Small intestine (tissue), 7 donors: ENCODE results near the gene HPS5. TPM values are rescaled to one million over a fixed set of nuclear protein-coding genes. Genes with fewer than 3 reads are reported as not detected.
"Not testable (repeated sequence)": the region's sequence is repeated elsewhere in the genome, so short reads cannot be mapped to it uniquely, and the experiment has no call there.

Source experiments
- DNase-seq, 2 donors: peaks; one replicate each; pipeline versions ENCODE4 v3.0.0 to v3.0.0-alpha.2; 2013
- FAIRE-seq: peaks from 2 replicates; lab custom pipeline; 2012; peaks lifted over from hg19 to GRCh38; lab: Jason Lieb, UNC
- H3K27ac ChIP-seq, 3 donors: one replicate each; pipeline ENCODE4 v1.5.1; 2013; ENCODE audit warnings: low read length in 2 of 3, mild to moderate bottlenecking in 2 of 3, control low read depth in 1 of 3, inconsistent platforms in 1 of 3, low read depth in 1 of 3, moderate library complexity in 1 of 3
- H3K27me3 ChIP-seq, 3 donors: one replicate each; pipeline ENCODE4 v1.6.1; 2013; ENCODE audit warnings: low read length in 3 of 3, inconsistent platforms in 1 of 3; ENCODE audit not compliant: control insufficient read depth in 3 of 3, insufficient read depth in 3 of 3
- H3K36me3 ChIP-seq, 3 donors: one replicate each; pipeline ENCODE4 v1.6.1; 2013; ENCODE audit warnings: low read length in 3 of 3, inconsistent platforms in 1 of 3, low read depth in 1 of 3, mild to moderate bottlenecking in 1 of 3, moderate library complexity in 1 of 3; ENCODE audit not compliant: control insufficient read depth in 3 of 3, insufficient read depth in 2 of 3
- H3K4me1 ChIP-seq, 3 donors: one replicate each; pipeline ENCODE4 v1.6.1; 2013; ENCODE audit warnings: low read length in 2 of 3, inconsistent platforms in 1 of 3, low read depth in 1 of 3, mild to moderate bottlenecking in 1 of 3, moderate library complexity in 1 of 3; ENCODE audit not compliant: control insufficient read depth in 3 of 3, insufficient read depth in 2 of 3
- H3K4me3 ChIP-seq, 3 donors: one replicate each; pipeline ENCODE4 v1.5.1; 2013; ENCODE audit warnings: low read length in 3 of 3, control low read depth in 1 of 3, inconsistent platforms in 1 of 3, low read depth in 1 of 3, mild to moderate bottlenecking in 1 of 3, moderate library complexity in 1 of 3
- H3K9me3 ChIP-seq, 2 donors: one replicate each; pipeline ENCODE4 v1.6.1; 2013; ENCODE audit warnings: low read depth in 1 of 2, low read length in 1 of 2; ENCODE audit not compliant: control insufficient read depth in 2 of 2, insufficient read depth in 1 of 2
- WGBS, 3 donors: extraction: QIAGEN DNeasy Blood & Tissue Kit; methylation state at CpG; one replicate each; pipeline ENCODE4 v1.1.7; 2013; 5-methylcytosine and 5-hydroxymethylcytosine counted together
- polyA plus RNA-seq, 4 donors: library from polyadenylated mRNA; stranded (reverse) in 3 of 4; unstranded in 1 of 4; fragments of 200-250 nt in 3 of 4; fragments of 120-200 nt in 1 of 4; gene quantifications; one replicate each; pipeline versions ENCODE4 v1.2.1 to v1.2.3, GENCODE V29; 2013
- donor health status: healthy with polysubstance abuse.
- donor health status: control.
- donor health status: control.
- donor health status: Bipolar disorder and iron deficiency.
- donor health status: healthy.

Gene HPS5
- polyA plus RNA-seq, 4 donors: 9.0 to 25.0 (median 12.5) TPM

DNA sequence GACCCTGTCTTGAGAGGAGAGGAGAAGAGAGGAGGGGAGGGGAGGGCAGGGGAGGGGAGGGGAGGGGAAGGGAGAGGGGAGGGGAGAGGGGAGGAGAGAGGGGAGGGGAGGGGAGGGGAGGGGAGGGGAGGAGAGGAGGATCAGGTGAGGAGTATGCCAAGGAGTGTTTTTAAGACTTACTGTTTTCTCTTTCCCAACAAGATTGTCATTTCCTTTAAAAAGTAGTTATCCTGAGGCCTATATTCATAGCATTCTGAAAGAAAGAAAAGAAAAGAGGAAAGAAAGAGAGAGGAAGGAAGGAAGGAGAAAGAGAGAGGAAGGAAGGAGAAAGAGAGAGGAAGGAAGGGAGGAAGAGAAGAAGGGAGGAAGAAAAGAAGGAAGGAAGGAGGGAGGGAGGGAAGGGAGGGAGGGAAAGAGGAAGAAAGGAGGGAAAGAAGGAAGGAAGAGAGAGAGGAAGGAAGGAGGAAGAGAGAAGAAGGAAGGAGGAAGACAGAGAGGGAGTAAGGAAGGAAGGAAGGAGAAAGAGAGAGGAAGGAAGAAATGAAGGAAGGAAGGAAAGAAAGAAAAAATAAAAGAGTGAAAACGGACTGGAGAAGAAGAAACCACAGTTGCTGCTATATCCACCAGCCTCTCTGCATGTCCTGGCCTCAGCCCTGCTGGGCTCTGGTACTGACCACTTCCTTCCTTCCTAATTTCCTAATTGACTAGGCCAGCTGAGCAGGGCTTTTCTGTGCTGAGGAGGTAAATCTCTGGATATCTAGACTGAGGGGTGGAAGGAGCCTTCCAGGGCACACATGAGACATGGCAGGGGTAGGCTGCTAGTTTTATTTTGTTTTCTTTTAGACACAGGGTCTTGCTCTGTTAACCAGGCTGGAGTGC, 57.0 kb downstream of the HPS5 start:
- Histone ChIP-seq H3K9me3 (no peaks in the 10 kb centered on the region), H3K36me3 (no peaks in the 10 kb centered on the region), H3K27ac (no peak overlapping the region), H3K4me1 (no peaks in the 10 kb centered on the region), H3K27me3 (peaks cover 0 to 2% (median 0%) of the 10 kb centered on the region in 3 donors), H3K4me3 (no peak overlapping the region)
- FAIRE-seq: no peak
- no peak for DNase-seq
- 48 to 94% (median 71%) methylated on average over 1 of the region's 1 CpG for WGBS, 3 donors

DNA sequence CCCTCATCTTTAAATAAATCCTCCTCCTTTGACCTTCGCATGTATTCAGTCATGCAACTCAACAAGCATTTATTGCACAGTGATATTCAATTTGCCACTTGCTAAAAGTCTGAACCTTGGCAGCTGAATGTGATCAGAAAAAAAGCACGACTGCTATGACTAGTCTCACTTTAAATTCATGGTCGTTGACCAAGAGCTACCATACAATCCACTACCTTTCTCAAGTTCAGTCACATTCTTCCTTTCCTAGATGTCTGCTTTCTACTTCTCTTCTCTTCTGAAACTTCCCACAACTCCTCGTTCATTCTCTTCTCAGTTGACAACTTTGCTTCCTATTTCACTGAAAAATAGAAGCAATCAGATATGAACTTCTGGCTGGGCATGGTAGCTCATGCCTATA, 57.9 kb downstream of the HPS5 start:
- no peak for FAIRE-seq
- Histone ChIP-seq H3K36me3 (no peaks in the 10 kb centered on the region), H3K27ac (no peak overlapping the region), H3K9me3 (no peaks in the 10 kb centered on the region), H3K4me3 (no peak overlapping the region), H3K4me1 (no peaks in the 10 kb centered on the region), H3K27me3 (peaks cover 0 to 2% (median 0%) of the 10 kb centered on the region in 3 donors)
- no peak for DNase-seq
- 67 to 81% (median 75%) methylated on average over 4 of the region's 4 CpGs for WGBS, 3 donors

DNA sequence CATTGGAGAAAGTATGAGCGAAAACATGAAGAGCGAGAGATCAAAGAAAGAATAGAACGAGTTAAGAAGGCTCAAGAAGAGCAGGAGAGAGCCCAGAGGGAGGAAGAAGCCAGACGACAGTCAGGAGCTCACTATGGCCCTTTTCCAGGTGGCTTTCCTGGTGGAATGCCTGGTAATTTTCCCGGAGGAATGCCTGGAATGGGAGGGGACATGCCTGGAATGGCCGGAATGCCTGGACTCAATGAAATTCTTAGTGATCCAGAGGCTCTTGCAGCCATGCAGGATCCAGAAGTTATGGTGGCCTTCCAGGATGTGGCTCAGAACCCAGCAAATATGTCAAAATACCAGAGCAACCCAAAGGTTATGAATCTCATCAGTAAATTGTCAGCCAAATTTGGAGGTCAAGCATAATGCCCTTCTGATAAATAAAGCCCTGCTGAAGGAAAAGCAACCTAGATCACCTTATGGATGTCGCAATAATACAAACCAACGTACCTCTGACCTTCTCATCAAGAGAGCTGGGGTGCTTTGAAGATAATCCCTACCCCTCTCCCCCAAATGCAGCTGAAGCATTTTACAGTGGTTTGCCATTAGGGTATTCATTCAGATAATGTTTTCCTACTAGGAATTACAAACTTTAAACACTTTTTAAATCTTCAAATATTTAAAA, 59.1 kb downstream of the HPS5 start:
- H3K9me3 ChIP-seq, H3K27me3 ChIP-seq, H3K27ac ChIP-seq, FAIRE-seq, H3K36me3 ChIP-seq, H3K4me1 ChIP-seq, H3K4me3 ChIP-seq, DNase-seq: not testable (repeated sequence)
- 68 to 77% (median 75%) methylated on average over 8 of the region's 8 CpGs for WGBS, 3 donors

DNA sequence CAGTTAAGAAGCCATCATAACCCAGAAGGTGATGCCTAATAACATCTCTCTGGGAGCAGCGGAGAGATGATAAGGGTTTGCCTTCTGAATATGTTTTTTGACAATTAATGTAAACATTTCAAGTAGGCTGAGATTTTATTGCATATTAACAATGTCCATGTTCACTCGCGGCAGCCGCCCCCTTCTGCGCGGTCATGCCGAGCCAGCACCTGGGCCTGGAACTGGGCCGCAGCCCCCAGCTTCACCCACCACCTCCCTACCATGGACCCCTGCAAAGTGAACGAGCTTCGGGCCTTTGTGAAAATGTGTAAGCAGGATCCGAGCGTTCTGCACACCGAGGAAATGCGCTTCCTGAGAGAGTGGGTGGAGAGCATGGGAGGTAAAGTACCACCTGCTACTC, 60.2 kb downstream of the HPS5 start:
- WGBS, 3 donors: 95 to 96% (median 96%) methylated on average over 14 of the region's 14 CpGs
- DNase-seq (no peak), FAIRE-seq (no peak)
- Histone ChIP-seq H3K4me1 (no peaks in the 10 kb centered on the region), H3K36me3 (no peaks in the 10 kb centered on the region), H3K4me3 (no peak overlapping the region), H3K27me3 (peaks cover 0 to 2% (median 0%) of the 10 kb centered on the region in 3 donors), H3K27ac (no peak overlapping the region), H3K9me3 (no peaks in the 10 kb centered on the region)

DNA sequence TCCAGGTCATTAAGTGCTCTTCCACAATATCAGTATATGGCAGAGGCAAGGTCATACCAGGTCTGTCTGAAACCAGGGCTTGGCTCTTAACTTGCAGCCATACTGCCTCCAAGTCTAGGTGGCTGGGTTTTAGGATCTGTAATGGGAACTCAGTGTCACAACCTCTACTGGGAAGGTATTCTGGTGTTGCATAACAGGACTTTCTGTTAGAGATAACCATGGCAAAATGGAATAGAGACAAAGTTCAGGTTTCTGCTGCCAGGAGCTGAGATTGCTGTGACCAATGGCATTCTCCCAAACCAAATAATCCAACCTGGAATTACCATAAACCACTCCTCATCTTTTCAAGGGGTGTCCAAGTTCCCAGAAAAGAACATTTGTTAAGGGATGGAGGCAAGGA, 62.7 kb downstream of the HPS5 start:
- H3K9me3 ChIP-seq: no peaks in the 10 kb centered on the region
- H3K27ac ChIP-seq: no peak overlapping the region
- FAIRE-seq: no peak
- H3K4me1 ChIP-seq: no peaks in the 10 kb centered on the region
- no peaks in the 10 kb centered on the region for H3K36me3 ChIP-seq
- peak; percentile 32 to 83 for DNase-seq
- H3K27me3 ChIP-seq: no peaks in the 10 kb centered on the region
- H3K4me3 ChIP-seq: no peak overlapping the region

DNA sequence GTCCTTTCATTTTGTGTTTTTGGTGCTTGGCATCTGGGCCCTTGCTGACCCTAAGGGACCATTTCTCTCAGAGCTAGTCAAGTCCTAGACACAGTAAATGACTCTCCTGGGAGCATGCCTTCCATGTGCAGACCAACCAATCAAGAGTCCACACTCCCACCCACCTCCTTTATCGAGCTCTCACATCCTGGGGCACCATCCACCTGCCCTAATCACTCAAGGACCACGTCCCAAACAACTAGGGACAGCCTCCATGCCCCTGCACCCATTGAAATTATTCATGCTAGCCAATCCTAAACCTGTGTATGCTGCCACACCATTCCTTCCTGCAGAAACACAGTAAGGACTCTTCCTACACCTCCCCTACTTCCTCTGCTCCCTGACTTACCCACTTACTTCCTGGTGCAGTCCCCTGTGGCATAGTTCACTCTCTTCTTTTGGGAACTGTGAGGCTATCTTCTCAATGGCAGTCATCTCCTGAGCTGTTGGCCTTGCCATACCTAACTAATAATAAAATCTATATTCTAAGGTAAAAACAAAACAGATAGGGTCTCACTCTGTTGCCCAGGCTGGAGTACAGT, 67.1 kb downstream of the HPS5 start:
- no peaks in the 10 kb centered on the region for H3K36me3 ChIP-seq
- no peaks in the 10 kb centered on the region for H3K9me3 ChIP-seq
- H3K4me1 ChIP-seq: no peaks in the 10 kb centered on the region
- no peaks in the 10 kb centered on the region for H3K27me3 ChIP-seq
- no peak for DNase-seq
- no peak overlapping the region for H3K4me3 ChIP-seq
- no peak for FAIRE-seq
- 66 to 86% (median 71%) methylated on average over 2 of the region's 2 CpGs for WGBS, 3 donors
- H3K27ac ChIP-seq: no peak overlapping the region

DNA sequence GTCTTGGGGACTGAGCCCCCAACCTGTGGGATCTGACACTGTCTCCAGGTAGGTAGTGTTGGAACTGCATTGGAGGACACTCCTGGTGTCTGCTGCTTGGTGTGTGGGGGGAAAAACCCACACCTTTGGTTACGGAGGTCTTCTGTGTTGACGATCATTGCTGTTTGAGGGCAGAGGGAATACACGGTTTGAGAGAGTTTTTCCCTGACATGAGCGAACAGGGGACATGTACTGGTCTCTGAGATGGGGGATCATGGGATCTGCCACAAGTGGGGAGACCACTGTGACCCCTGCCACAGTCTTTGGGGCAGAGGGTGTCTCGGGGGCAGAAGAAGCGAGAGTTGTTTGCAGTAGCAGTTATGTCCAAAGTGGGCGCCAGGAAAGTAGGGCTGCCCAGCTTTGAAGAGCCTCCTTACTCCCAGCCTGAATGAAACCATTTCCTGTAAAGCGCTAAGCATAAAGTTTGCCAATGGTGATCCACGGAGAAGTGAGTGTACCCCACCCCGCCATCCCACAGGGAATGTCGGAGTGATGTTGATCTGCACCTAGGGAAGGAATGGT, 68.1 kb downstream of the HPS5 start:
- no peaks in the 10 kb centered on the region for H3K36me3 ChIP-seq
- no peaks in the 10 kb centered on the region for H3K27me3 ChIP-seq
- DNase-seq (no peak), FAIRE-seq (no peak)
- no peak overlapping the region for H3K4me3 ChIP-seq
- H3K27ac ChIP-seq: no peak overlapping the region
- no peaks in the 10 kb centered on the region for H3K9me3 ChIP-seq
- WGBS, 3 donors: 82 to 89% (median 84%) methylated on average over 11 of the region's 11 CpGs
- H3K4me1 ChIP-seq: no peaks in the 10 kb centered on the region

DNA sequence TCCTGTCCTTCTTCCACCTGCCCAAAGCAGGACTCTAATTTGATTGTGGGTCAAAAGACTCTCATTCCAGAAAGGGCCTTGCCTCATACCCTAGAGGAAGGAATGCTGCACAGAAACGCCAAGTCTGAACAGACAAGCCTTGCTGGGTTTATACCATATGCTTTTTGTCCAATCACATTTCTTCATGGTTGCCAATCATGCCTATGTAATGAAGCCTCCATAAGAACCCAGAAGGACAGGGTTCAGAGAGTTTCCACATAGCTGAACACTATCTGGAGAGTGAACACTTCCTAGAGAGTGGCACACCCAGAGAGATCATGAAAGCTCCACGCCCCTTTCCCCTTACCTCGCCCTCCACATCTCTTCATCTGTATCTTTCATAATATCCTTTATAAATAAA, 68.7 kb downstream of the HPS5 start:
- no peak overlapping the region for H3K4me3 ChIP-seq
- no peak for FAIRE-seq
- WGBS, 3 donors: 45 to 69% (median 48%) methylated on average over 3 of the region's 3 CpGs
- no peaks in the 10 kb centered on the region for H3K9me3 ChIP-seq
- H3K27me3 ChIP-seq: no peaks in the 10 kb centered on the region
- H3K27ac ChIP-seq: peak overlapping the region in 1 of 3 donors; percentile 62
- peak in 1 of 2 donors; percentile 79 for DNase-seq
- no peaks in the 10 kb centered on the region for H3K4me1 ChIP-seq
- no peaks in the 10 kb centered on the region for H3K36me3 ChIP-seq
